ENCODE measurements around the gene ERC1. TPM values are rescaled to one million over a fixed set of nuclear protein-coding genes. Genes with fewer than 3 reads are reported as not detected.
"Not testable (repeated sequence)": the region's sequence is repeated elsewhere in the genome, so short reads cannot be mapped to it uniquely, and the experiment has no call there.

ERC1 gene
- total and polyA plus RNA-seq, 8 donors = 34.9 to 64.9 (median 40.8) TPM

DNA sequence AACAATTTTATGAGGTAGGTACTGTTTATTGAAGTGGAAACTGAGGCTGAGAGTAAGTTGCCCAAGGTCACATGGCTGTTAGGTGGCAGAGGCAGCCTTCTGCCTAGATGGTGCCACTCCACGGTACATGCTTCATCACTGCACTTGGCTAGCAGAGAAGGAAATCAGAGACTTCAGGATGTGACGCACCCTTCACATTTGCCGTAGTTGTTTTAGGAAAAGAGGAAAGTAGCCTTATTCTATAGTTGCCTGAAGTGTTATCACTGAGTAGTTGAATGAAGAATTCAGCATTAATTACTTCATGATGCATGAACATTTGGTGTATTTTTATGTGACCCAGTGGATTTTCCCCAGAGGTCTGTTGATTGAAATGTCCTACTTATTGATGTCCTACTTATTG, 55.7 kb downstream of the ERC1 start:
- Histone ChIP-seq H3K4me3 (no peak overlapping the region), H3K27ac (no peak overlapping the region), H3K36me3 (no peaks in the 10 kb centered on the region), H3K9me3 (no peaks in the 10 kb centered on the region), H3K27me3 (no peaks in the 10 kb centered on the region), H3K4me1 (peaks cover 7 to 37% of the 10 kb centered on the region in 2 donors)
- ATAC-seq (no peak), DNase-seq (no peak)
- intact Hi-C loops (cut with DNase I) = no loop called here
- TF ChIP-seq, protein P1, sequence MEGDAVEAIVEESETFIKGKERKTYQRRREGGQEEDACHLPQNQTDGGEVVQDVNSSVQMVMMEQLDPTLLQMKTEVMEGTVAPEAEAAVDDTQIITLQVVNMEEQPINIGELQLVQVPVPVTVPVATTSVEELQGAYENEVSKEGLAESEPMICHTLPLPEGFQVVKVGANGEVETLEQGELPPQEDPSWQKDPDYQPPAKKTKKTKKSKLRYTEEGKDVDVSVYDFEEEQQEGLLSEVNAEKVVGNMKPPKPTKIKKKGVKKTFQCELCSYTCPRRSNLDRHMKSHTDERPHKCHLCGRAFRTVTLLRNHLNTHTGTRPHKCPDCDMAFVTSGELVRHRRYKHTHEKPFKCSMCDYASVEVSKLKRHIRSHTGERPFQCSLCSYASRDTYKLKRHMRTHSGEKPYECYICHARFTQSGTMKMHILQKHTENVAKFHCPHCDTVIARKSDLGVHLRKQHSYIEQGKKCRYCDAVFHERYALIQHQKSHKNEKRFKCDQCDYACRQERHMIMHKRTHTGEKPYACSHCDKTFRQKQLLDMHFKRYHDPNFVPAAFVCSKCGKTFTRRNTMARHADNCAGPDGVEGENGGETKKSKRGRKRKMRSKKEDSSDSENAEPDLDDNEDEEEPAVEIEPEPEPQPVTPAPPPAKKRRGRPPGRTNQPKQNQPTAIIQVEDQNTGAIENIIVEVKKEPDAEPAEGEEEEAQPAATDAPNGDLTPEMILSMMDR (IDR thresholded peaks at IDR 0.05) = no peak

DNA sequence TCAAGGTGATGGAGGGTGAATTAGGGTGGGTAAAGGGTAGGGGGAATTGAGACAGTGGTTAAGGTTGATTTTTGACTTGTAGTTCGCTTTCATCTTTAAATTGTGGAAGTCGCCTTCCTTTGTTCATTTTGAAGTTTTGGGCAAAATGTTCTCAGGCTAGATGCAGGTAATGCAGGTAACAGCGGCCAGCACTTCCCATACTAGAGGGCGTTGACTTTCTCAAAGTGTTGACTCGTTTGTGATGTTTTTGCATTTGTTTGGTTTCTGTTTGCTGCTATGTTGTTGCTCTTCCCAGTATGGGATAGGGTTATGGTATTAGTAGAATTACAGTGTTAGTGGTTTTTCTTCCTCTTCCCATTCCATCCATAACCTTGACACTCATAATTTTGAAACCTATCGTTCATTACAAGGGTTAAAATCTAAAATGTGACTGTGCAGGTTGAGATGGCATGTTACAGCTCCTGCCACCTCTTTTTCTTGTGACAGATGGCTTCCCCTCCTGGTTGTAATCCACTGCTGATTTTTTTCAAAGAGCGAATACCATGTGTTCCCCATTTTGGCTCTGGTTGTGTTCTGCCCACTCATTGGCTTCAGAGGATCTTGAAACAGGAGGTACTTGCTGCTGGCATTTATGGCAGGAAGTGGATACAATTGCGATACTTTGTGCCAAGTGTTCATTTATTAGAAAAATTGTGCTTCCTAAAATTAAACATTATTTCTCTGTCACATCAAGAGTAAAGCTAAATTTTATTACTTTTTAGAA, 57.1 kb downstream of the ERC1 start:
- DNase-seq (no peak), ATAC-seq (peak; percentile 46)
- H3K4me1 ChIP-seq = peaks cover 7 to 37% of the 10 kb centered on the region in 2 donors
- H3K4me3 ChIP-seq = no peak overlapping the region
- H3K36me3 ChIP-seq = no peaks in the 10 kb centered on the region
- intact Hi-C loops (cut with DNase I) = no loop called here
- H3K27ac ChIP-seq = no peak overlapping the region
- TF ChIP-seq, protein P1 (IDR thresholded peaks at IDR 0.05) = no peak
- H3K9me3 ChIP-seq = no peaks in the 10 kb centered on the region
- no peaks in the 10 kb centered on the region for H3K27me3 ChIP-seq

DNA sequence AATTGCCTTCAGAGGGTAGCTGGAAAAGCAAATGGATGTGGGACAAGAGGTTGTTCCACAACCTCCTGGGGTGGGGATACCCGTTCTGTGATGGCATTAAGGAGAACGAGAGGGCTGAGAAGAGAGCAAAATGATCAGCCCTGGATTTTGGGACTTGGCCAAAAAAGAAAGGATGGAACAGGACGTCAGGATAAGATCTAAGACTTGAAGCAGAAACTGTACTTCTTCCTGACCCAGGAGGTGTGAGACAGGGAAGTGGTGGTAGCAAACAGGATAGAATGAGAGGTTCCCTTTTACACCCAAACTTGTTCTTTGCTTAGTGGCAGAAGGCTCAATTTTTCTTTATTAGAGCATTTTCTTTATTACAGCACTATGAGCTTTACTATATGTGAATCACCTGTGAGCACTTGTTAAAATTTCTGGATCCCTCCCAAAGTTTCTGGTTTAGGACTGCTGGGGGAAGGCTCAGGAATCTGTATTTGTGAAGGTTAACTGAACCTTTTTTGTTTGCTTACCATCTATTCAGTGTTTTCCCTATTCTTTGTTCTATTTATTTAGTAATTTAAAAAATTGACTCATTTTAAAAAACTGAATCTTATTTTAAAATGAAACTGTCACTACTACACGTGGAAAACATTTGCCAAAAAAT, 59.2 kb downstream of the ERC1 start:
- Histone ChIP-seq H3K9me3 (no peaks in the 10 kb centered on the region), H3K4me3 (no peak overlapping the region), H3K4me1 (peaks cover 0 to 35% of the 10 kb centered on the region in 2 donors), H3K27me3 (no peaks in the 10 kb centered on the region), H3K27ac (no peak overlapping the region), H3K36me3 (no peaks in the 10 kb centered on the region)
- no peak for ATAC-seq
- TF ChIP-seq, protein P1 (IDR thresholded peaks at IDR 0.05) = no peak
- DNase-seq = no peak
- intact Hi-C loops (cut with DNase I) = no loop called here

DNA sequence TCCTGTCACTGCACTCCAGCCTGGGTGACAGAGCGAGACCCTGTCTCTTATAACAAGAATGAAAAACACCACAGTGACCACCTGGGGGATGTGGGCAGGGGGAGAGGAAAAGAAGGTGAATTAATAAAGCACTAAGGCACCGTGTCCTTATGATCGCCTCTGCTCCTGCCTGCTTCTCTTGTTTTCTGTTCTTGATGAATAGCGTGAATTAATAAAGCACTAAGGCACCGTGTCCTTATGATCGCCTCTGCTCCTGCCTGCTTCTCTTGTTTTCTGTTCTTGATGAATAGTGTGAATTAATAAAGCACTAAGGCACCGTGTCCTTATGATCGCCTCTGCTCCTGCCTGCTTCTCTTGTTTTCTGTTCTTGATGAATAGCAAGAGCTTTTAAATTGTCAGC, 60.6 kb downstream of the ERC1 start:
- H3K36me3 ChIP-seq; ATAC-seq; intact Hi-C loops (cut with DNase I); H3K27ac ChIP-seq; H3K4me3 ChIP-seq; H3K27me3 ChIP-seq; H3K9me3 ChIP-seq; DNase-seq: not testable (repeated sequence)
- peaks cover 0 to 31% of the 10 kb centered on the region in 2 donors for H3K4me1 ChIP-seq

DNA sequence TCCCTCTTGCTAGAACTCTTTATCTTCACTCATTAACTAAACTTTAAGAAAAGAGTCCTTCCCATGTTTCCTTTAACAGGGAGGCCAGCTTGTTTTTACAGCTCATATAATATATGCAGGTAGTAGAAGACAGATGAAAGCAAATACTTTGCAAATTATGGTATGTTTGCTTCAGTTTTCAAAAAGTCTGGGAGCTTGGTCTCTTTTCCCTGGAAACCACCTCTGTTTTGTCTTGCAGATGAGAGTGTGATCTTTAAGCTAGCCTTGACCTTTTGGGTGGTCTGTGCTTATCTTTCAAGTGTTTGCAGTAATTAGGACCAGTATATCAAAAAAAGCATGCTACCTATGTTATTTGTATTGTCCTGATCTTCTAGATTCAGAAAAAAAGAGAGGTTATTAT, 62.7 kb downstream of the ERC1 start:
- Histone ChIP-seq H3K36me3 (no peaks in the 10 kb centered on the region), H3K27me3 (no peaks in the 10 kb centered on the region), H3K4me3 (no peak overlapping the region), H3K4me1 (peaks cover 0 to 16% of the 10 kb centered on the region in 2 donors), H3K27ac (no peak overlapping the region), H3K9me3 (peaks cover 0 to 9% of the 10 kb centered on the region in 2 donors)
- ATAC-seq (no peak), DNase-seq (no peak)
- intact Hi-C loops (cut with DNase I) = no loop called here
- TF ChIP-seq, protein P1 (IDR thresholded peaks at IDR 0.05) = no peak
